Measurements from ENCODE around the gene TNFAIP1. TPM values are rescaled to one million over a fixed set of nuclear protein-coding genes. Genes with fewer than 3 reads are reported as not detected.

TNFAIP1 gene, protein sequence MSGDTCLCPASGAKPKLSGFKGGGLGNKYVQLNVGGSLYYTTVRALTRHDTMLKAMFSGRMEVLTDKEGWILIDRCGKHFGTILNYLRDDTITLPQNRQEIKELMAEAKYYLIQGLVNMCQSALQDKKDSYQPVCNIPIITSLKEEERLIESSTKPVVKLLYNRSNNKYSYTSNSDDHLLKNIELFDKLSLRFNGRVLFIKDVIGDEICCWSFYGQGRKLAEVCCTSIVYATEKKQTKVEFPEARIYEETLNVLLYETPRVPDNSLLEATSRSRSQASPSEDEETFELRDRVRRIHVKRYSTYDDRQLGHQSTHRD
- total RNA-seq: 34.6 and 49.8 TPM in 2 replicates

DNA sequence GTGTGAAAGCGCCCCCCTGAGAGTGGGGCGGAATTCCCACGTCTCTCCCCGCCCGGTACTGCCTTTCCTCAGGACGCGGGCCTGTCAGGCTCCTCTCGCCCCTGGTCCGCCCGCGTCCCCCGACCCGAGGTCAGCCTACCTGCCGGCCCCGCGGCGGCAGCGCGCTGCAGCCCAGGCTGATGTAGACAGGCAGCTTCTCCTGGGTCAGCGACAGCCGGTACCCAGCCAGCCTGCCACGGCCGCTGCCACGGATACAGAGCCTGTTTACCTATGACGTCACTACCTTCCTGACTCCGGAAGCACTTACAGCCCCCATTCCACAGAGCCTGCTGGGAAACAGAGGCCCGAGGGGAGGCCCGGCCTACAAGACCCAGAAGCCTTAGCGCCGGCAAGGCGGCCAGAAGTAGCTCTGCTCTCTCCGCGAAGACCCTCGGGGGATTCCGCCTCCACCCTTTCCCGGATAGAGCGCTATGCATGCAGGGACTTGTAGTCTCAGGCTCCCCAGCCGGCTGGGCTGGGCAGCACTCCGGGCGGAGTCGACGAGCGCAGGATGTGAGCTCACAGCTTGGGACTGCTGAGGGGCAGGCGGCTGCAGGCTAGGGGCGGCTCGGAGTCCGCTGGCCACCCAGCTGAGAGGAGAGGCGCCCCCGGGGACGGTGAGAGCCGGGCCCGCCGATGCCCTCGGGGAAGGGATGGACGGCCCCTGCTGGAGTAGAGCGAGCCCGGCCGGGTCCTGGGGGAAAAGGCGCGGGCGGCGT is at the start of gene TNFAIP1, which contains the start of gene IFT20:
Gene TNFAIP1, plus strand, starts transcription at position 561 of the 758 bp plus-strand sequence. CDS start 3,761 bp downstream, outside the sequence.
Gene IFT20, minus strand, starts transcription at position 272 of the 758 bp plus-strand sequence. CDS start 3,487 bp downstream, outside the sequence.

DNA sequence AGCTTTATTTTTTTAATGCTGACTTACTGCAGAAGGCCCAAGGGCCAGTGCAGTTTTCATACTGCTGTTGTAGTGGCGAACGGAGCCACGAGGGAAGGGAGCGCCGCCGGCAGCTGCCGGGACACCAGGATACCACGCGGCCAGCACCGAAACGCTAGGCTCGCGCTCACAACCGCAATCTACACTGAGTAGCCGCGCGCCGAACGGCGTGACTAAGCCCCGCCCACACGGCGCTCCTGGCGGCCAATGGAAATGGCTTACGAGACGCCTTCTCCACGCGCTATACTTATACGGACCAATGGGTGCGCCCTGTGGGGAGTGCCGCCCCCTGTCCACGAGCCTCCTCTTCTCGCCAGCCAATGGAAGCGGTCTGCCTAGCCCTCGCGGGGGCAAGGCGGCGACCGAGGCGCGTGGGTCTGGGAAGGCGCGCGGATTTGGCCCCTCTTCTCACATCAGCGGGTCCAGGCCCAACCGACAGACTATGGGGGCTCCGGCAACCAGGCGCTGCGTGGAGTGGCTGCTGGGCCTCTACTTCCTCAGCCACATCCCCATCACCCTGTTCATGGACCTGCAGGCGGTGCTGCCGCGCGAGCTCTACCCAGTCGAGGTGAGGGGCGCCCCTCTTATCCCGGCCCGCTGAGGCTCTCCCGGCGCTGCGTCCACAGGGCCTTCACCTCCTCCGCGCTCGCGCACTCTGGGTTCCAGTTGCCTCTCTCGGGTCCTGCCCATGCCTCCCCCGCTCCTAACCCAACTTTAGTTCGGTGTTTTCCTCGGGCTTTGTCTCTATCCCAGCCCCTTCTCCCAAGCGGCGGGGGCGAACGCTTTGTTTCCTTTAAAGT is 16.6 kb upstream of the TNFAIP1 start, which contains the start of gene TMEM97:
Gene TMEM97, plus strand, starts transcription at position 442 of the 839 bp plus-strand sequence. Its CDS starts 40 bp downstream, at position 482.

DNA sequence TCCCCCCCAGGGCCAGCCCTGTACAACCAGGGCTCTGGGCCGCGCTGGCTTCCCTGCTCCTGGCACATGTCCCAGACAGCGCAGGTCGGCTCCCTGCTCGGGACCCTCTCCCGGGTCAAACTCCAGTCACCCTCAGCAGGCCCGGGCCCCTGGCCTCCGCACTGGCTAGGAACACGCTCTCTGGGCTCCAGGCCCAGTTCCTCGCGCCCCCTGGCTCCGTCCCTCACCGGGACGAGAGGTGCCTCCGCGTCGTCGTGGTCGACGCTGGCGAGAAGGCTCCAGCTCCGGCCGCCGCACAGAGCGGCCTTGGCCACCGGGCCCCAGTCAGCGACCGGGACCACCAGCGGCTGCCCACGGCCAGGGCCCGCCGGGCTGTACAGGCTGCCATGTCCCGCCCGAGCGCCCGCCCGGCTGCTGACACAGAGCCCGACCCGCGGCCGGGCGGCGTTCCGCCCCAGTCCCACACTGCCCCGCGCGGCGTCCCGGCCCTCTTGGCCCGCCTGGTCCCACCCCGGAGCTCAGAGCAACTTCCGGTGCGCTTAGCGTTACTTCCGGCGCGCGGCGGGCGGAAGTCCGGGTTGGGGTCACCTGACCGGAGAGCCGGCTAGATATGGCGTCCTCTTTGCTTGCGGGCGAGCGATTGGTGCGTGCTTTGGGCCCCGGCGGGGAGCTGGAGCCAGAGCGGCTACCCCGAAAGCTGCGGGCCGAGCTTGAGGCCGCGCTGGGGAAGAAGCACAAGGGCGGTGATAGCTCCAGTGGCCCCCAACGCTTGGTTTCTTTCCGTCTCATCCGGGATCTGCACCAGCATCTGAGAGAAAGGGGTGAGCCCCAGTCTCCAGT is 21.7 kb downstream of the TNFAIP1 start, which contains the start of gene POLDIP2:
Gene POLDIP2, minus strand, starts transcription at position 467 of the 840 bp plus-strand sequence. Its CDS starts 79 bp downstream, at position 388.

DNA sequence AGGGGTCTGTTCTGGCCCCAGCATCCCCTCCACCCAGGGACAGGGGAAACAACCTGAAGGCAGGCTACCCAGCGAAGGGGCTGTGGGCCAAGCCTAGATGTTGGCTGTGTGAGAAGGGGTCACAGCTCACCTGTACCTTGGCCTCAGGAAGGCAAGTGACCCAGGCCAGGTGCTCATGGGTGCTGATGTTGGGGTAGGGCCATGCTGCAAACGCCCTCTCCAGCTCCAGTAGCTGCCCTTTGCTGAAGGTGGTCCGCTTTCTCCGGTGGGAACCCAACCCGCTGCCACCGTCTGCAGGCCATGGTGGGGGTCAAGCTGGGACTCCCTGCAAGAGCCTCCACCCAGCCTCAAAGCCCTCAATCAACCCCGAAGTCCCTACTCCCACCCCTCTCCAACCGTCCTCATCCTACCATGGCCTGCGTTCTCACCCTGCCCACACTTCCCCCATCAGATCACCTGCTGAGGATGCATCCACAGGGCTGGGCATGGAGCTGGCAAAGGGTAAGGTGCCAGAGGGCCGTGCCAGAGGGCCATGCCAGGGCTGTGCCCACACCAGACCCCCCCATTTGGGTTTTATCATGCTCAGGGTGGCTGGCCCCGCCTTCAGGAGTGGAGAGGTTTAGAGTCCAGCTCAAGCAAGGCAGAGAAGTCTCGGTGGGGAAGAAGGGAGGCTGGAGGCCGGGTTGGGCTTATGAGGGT is 29.3 kb downstream of the TNFAIP1 start, which contains the start of gene SEBOX:
Gene SEBOX, minus strand, starts transcription at position 535 of the 699 bp plus-strand sequence. Its CDS starts 48 bp downstream, at position 487.

DNA sequence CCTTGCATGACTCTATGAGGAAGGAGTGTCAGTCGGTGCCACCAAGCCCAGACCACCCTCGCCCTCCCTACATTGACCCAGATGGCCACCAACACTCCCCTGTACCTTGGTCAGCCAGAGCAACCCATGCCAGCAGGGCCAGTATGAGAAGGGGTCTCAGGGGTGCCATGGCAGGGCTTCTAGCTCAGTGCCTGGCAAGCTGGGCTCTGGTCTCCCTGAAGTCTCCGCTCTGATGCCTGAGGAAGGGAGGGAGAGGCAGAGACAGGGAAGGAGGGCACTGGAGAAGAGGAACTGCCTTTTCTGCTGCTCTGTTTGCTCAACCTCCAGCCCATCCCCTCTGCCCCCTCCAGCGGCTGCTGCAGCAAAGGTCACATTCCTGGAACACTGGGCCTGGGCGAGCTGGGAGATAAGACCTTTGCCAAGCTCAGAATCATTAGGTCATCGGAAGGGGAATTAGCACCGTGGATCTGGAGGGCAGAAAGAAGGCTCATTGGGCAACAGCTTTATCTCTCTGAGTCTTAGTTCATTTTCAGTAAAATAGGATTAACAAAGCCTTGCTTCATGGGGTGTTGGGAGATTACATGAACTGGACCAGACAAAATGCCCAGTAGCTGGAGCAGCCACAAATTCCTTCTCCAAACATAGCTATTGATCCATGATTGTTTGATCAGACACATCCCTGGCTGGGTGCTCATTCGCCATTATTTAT is 34.6 kb downstream of the TNFAIP1 start, which contains the start of gene VTN:
Gene VTN, minus strand, starts transcription at position 273 of the 709 bp plus-strand sequence. Its CDS starts 104 bp downstream, at position 169.

DNA sequence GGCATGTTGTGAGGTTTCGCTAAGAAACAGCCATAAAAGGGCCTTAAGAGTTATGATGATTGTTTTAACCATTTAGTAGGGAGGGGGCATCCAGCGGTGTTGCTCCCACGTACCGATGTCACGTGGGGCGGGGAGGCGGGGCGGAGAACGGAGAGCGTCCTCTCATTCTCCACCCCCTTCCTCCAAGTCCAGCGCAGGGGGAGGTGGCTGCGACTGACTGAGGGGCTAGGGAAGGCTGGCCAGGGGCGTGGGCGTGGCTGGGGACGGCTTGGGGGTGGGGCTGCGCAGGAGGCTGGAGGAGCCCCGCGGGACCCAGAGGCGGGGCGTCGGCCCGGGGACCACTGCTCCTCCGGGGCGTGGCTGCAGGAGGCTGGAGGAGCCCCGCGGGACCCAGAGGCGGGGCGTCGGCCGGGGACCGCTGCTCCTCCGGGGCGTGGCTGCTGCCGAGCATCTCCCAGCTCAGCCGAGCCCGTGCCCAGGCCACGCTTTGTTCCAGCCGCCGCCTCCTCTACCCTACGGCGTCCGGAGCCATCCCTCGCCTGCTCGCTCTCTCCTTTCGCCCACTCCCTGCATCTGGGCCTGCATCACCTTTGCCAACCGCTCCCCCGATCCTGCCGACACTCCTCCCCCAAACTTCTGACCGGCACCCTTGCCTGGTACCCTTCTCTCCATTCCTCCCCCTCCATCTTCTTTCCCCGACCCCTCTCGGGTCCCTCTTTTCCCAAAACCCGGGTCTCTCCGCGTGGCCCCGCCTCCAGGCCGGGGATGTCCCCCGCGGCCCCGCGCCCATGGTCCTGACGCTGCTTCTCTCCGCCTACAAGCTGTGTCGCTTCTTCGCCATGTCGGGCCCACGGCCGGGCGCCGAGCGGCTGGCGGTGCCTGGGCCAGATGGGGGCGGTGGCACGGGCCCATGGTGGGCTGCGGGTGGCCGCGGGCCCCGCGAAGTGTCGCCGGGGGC is 36.0 kb downstream of the TNFAIP1 start, which contains the start of gene SARM1:
Gene SARM1, plus strand, starts transcription at position 450 of the 958 bp plus-strand sequence. Its CDS starts 339 bp downstream, at position 789.

Other genes with a start within 250 kb of the TNFAIP1 start
- gene TMEM97, start 16.6 kb upstream of the TNFAIP1 start, total RNA-seq: 17.2 and 22.9 TPM in 2 replicates
- gene IFT20, start 289 bp upstream of the TNFAIP1 start, total RNA-seq: 17.8 and 29.9 TPM in 2 replicates
- gene POLDIP2, start 21.8 kb downstream of the TNFAIP1 start, total RNA-seq: 89.2 and 96.0 TPM in 2 replicates
- gene SEBOX, start 29.4 kb downstream of the TNFAIP1 start, total RNA-seq: not detected in 2 replicates
- gene VTN, start 34.5 kb downstream of the TNFAIP1 start, total RNA-seq: not detected in 2 replicates
- gene SARM1, start 35.9 kb downstream of the TNFAIP1 start, total RNA-seq: 0.14 and 0.21 TPM in 2 replicates
- 2.6 and 4.8 TPM in 2 replicates for gene SLC46A1, start 70.5 kb downstream of the TNFAIP1 start, total RNA-seq
- gene SLC13A2, start 137.9 kb downstream of the TNFAIP1 start, total RNA-seq: not detected in 2 replicates
- 2.7 and 11.1 TPM in 2 replicates for gene FOXN1, start 170.6 kb downstream of the TNFAIP1 start, total RNA-seq
- gene UNC119, start 216.9 kb downstream of the TNFAIP1 start, total RNA-seq: 34.1 and 51.9 TPM in 2 replicates
- gene PIGS, start 235.8 kb downstream of the TNFAIP1 start, total RNA-seq: 55.8 and 60.0 TPM in 2 replicates
- gene ALDOC, start 241.1 kb downstream of the TNFAIP1 start, total RNA-seq: 109 and 131 TPM in 2 replicates

Data from airway epithelial cell (primary cell).